ENCODE results near the gene AGAP1.

- no peak for TF ChIP-seq POLR2A (IDR thresholded peaks at IDR 0.05; ENCODE audit: low read depth, low read length)
- no peak for TF ChIP-seq POLR2AphosphoS5 (IDR thresholded peaks at IDR 0.05; ENCODE audit: low read depth, low read length)
- no peak for TF ChIP-seq TAF1 (IDR thresholded peaks at IDR 0.05; ENCODE audit: borderline replicate concordance, low read depth, low read length)
Measured at GRCh38 chr2:235546436-235546835, 52.6 kb downstream of the AGAP1 start.

Data from GM12892 (cell line).